Activated CD4-positive, alpha-beta T cell treated with anti-CD3 and anti-CD28 coated beads, Interleukin-2, amount 50 U/mL, for 4 hours (primary cell): ENCODE data around the gene NAA38.
"Not testable (repeated sequence)": the region's sequence is repeated elsewhere in the genome, so short reads cannot be mapped to it uniquely, and the experiment has no call there.

Experiments
- DNase-seq, 2 experiments: peaks; one replicate each; pipeline ENCODE4 v3.0.0-alpha.2; 2020

Gene NAA38

DNA sequence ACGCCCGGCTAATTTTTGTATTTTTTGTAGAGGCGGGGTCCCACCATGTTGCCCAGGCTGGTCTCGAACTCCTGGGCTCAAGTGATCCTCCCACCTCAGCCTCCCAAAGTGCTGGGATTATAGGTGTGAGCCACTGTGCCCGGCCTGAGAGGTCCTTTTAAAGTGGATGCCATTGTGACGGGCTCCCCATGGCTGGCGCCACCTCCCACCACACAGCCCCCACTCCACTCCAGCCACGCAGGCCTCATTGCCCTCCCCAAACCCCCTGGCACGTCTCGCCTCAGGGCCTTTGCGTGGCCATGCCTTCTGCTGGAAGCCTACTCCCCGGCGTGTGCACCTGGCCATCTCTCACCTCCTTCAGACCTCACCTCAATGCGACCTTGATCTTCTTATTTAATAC lies 35.2 kb downstream of the NAA38 start:
- DNase-seq = no peak

DNA sequence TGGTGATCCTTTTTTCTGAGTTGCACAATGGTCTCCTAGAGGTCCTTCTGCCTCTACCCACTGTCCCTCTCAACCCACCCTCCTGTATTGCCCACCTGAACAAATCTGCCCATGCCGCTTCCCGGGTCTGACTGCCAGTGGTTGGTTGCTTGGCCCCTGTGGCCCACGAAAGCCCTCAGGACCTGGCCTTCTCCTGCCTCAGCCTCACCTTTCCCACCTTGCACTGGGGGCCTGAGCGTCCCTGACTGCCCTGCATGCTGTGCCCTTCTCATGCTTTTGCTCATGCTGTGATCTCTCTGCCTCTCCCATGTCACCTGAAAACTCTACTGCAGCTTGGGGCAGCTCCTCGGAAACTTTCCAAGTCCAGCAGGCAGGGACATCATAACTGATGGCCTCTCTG lies 37.1 kb downstream of the NAA38 start:
- no peak for DNase-seq

DNA sequence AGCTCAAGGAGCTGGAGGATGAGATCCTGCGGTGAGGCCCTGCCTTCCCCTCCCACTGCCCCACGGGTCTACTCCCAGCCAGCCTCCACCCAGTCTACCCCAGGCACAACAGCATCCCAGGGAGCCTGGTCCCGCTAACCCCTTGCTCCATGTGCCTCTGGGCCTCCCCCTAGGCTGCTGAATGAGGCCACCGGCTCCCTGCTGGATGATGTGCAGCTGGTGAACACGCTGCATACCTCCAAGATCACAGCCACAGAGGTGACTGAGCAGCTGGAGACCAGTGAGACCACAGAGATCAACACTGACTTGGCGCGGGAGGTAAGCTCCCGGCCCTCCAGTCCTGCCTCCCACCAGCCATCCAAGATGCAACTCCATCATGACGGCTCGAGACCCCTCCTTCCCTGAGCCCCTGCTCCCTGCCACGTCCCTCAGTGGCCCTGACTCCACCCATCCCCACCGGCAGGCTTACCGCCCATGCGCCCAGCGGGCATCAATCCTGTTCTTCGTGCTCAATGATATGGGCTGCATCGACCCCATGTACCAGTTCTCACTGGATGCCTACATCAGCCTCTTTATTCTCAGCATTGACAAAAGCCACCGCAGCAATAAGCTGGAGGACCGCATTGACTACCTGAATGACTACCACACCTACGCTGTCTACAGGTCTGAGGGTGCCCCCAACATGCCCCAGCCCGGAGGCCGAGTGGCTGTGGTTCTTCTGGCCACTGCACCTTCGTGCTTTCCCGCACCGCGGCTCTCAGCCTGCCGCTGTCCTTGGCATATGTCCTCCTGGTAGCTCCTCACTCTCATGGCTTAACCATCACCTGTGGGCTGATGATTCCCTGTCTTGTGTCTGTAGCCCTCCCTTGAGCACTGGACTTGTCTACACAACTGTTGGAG lies 38.4 kb downstream of the NAA38 start:
- DNase-seq = no peak

DNA sequence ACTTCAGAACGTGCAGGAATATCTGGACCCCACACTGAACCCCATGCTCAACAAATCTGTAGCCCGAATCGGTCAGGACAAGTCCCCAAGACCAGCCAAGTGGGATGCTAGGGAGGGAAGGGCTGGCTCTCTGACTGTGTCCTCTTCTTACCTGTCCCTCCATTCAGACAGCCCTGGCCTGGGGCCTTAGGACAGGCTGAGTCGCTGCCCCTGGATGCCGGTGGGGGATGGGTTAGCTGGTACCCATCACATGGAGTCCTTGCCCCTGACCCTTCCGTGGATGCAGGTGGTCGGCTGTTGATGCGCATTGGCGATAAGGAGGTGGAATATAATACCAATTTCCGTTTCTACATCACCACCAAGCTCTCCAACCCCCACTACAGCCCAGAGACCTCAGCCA lies 39.3 kb downstream of the NAA38 start:
- DNase-seq = no peak

DNA sequence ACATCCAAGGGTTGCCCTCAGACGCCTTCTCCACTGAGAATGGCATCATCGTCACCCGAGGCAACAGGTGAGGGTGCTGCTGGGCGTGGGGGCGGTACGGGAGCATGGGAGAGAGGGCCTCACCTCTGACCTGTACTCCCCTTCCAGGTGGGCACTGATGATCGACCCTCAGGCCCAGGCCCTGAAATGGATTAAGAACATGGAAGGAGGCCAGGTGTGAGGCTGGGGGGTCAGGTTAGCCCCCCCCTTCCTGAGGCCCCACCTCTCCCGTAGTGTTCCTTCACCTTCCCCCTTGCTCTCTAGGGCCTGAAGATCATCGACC lies 39.8 kb downstream of the NAA38 start:
- no peak for DNase-seq

DNA sequence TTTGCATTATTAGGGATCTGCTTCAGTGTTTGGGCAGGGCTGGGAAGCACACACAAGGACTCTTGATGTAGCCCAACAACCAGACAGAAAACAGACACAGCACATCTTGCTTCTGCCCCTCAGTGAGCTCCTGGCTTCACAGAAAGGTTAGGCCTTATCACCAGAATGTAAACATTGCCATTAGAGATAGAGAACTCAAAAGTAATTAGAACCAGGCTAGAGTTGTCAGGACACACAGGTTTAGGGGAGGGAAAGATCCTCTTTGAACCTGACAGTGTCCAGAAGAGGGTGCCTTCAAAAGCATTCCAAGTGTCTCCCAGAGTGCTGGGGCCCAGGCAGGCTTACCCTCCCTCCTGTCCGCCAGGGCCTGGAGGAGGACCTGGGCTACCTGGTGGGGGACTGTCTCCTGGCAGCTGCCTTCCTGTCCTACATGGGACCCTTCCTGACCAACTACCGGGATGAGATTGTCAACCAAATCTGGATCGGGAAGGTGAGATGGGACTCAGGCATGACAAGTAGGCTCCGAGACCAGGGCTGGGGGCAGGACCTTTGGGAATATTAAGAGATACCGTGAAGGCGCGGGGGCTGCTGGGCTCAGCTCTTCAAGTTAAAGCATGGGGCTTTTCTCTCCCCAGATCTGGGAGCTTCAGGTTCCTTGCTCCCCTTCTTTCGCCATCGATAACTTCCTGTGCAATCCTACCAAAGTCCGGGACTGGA lies 40.3 kb downstream of the NAA38 start:
- no peak for DNase-seq

DNA sequence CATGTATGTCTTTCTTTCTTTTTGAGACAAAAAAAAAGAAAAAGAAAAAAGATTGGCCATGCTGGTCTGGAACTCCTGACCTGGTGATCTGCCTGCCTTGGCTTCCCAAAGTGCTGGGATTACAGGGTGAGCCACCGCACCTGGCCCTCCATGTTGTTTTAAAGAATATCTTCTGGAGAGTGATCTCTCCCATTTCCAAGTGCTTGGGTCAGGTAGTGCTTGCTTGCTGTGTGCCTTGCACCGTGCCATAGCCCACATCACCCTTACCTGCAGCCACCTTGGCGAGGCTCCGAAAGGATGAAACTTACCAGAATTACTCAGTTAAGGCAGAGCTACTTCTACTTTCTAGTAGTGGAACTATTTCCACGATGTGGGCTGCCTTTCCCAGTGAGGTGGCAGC lies 42.4 kb downstream of the NAA38 start:
- no peak for DNase-seq

DNA sequence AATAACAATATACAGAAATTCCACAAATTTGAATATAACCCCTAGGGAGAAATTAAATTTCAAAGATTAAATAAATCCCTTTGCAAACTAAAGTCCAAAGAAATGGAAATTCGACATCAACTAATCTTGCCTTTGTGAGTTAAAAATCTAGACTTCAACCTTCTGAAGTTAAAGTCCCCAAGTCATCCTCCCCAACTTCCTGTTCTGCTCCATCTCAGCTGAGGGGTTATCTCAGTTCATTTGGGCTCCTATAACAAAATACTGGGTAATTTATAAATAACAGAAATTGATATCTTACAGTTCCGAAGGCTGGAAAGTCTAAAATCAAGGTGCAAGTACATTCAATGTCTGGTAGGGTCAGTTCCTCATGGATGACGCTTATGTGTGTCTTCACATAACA lies 46.1 kb downstream of the NAA38 start:
- DNase-seq = no peak

DNA sequence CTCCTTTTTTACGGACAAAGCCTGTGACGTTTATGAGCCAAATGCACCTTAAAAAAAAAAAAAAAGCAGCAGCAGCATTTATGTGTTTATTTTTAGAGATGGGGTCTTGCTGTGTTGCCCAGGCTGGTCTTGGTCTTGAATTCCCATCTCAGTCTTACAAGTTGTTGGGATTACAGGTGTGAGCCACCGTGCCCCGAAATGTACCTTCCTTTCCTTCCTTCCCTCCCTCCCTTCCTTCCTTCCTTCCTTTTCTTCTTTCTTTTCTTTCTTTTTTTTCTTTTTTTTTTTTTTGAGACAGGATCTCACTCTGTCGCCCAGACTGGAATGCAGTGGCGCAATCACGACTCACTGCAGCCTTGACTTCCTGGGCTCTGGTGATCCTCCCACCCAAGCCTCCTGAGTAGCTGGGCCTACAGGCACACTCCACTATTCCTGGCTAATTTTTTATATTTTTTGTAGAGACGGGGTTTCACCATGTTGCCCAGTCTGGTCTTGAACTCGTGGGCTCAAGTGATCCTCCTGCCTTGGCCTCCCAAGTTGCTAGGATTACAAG lies 47.5 kb downstream of the NAA38 start:
- not testable (repeated sequence) for DNase-seq

DNA sequence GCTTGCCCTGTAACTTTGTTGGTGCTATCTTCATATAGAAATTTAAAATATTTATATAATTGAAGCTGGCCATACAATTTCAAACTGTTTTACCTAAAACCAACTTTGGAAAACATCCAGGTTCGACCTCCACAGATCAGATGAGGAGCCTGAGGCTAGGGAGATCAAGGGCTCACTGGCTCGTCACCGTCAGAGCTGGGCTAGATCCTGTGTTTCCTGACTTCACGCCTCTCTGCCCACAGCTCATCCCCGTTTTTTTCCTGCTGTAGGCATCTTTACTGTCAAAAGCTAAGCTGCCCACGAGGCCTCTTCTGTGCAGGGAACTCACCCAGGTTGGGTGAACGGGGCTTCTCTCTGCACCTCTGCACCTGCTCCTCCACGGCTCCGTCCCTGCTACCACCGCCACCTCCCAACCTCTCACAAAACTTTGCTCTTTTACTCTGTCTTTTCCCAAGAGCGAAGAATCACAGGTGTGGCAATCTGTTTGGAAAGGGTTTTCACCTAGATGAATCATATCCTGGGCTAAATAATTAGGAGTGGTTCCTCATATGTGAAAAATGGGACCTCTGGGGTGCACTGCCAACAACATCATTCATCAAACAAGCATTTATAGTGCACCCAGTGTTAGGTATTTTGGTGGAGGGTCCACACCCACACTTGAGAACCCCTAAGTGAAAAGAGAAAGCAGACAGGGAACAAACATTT lies 48.1 kb downstream of the NAA38 start:
- DNase-seq = no peak

DNA sequence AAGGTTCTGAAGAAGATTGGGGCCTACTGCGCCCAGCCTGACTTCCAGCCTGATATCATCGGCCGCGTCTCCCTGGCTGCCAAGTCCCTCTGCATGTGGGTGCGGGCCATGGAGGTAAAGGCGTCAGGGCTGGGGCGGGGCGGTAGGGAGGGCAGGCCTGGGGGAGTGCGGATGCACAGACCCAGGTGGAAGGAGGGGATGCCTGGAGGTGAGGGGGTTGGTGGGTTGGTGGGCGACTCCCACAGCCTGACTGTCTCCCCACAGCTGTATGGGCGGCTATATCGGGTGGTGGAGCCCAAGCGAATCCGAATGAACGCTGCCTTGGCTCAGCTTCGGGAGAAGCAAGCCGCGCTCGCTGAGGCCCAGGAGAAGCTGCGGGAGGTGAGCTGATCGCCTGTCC lies 50.2 kb downstream of the NAA38 start:
- no peak for DNase-seq
